Measurements from ENCODE around the gene ANKRD13D. TPM values are rescaled to one million over a fixed set of nuclear protein-coding genes. Genes with fewer than 3 reads are reported as not detected.

Gene ANKRD13D
- polyA plus RNA-seq, 2 donors = 36.8 to 87.3 TPM

DNA sequence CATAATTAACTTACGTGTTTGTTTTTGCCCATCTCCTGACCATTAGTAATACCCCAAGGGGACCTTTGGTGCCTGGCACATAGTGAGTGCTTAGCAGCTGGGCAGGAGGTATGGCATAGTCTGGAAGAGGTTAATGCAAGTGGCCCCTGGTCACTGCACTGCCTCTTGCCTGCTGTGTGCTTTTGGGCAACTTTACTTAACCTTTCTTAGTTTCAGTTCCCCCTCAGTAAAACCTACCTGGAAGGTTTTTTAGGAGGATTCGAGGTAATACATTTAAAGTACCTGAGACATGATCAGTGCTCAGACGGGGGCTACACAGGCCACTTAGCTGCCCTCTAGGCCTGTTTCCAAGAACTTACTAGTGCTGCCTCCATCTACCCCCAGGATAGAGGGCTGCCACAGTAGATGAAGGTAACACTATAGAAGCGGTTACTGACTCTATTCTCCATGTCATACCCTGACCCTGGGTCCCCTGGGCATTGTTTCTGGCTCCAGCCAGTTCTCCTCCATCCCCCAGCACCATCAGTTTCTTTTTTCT is 60.9 kb downstream of the ANKRD13D start:
- H3K27ac ChIP-seq (ENCODE audit: low read depth in 2 of 2, low read length in 1 of 2) = no peak overlapping the region
- H3K27me3 ChIP-seq (ENCODE audit: control insufficient read depth in 1 of 2, insufficient read depth in 2 of 2, low read length in 2 of 2) = no peaks in the 10 kb centered on the region
- 85 to 89% methylated on average over 4 of the region's 4 CpGs for WGBS, 2 donors
- no peak overlapping the region for H3K4me3 ChIP-seq (ENCODE audit: low read depth in 1 of 2, low read length in 2 of 2)
- peaks cover 0 to 15% of the 10 kb centered on the region in 2 donors for H3K4me1 ChIP-seq (ENCODE audit: control insufficient read depth in 2 of 2, insufficient read depth in 2 of 2, low read length in 1 of 2)
- H3K36me3 ChIP-seq (ENCODE audit: control insufficient read depth in 2 of 2, insufficient read depth in 2 of 2, low read length in 1 of 2) = peaks cover 0 to 3% of the 10 kb centered on the region in 2 donors
- no peaks in the 10 kb centered on the region for H3K9me3 ChIP-seq (ENCODE audit: control insufficient read depth in 2 of 2, insufficient read depth in 1 of 2, low read depth in 1 of 2, low read length in 1 of 2)

DNA sequence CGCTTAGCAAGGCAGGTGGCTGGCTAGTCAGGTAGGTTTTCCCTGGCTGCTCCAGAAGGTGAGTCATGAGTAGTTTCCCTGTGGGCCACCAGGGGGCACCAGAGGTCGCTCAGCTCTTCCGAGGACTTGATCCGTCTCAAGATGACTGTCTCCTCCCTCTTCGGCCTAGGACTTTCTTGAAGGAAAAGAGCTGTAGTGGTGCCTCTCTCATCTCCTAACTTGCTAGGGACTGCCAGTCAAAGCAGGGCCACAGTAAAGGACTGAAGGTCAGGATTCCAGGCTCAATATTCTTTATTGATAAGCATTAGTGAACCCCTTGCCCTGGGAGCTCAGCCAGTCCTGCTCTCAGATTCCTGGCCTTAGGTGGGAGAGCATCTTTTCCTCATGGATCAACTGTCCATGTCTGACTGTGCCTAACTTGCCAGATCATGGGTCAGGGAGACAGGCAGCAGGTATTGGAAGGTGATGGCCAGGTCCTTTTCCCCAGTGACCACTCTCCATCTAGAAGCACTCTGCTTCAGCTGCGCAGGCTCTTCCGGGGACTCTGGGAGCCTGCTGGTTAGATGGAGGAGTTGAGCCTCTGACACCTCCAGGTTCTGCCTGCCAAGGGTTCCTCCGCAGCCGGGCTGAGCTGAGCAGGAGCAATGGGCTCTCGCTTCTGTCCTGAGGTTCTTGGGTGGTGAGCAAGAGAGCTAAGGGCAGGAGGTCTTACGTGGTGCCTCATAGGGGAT is 62.3 kb downstream of the ANKRD13D start:
- Histone ChIP-seq H3K4me1 (ENCODE audit: control insufficient read depth in 2 of 2, insufficient read depth in 2 of 2, low read length in 1 of 2) (peaks cover under 1 to 29% of the 10 kb centered on the region in 2 donors), H3K4me3 (ENCODE audit: low read depth in 1 of 2, low read length in 2 of 2) (no peak overlapping the region)

More for the DNA sequence above, 62.3 kb downstream of the ANKRD13D start:
- Histone ChIP-seq H3K27ac (ENCODE audit: low read depth in 2 of 2, low read length in 1 of 2) (peak overlapping the region; percentile 66 to 87), H3K36me3 (ENCODE audit: control insufficient read depth in 2 of 2, insufficient read depth in 2 of 2, low read length in 1 of 2) (peaks cover 0 to 3% of the 10 kb centered on the region in 2 donors), H3K9me3 (ENCODE audit: control insufficient read depth in 2 of 2, insufficient read depth in 1 of 2, low read depth in 1 of 2, low read length in 1 of 2) (no peaks in the 10 kb centered on the region), H3K27me3 (ENCODE audit: control insufficient read depth in 1 of 2, insufficient read depth in 2 of 2, low read length in 2 of 2) (no peaks in the 10 kb centered on the region)
- 51 to 52% methylated on average over 11 of the region's 11 CpGs for WGBS, 2 donors

Other genes starting within 250 kb of the ANKRD13D start
- gene RHOD, start 232.5 kb upstream of the ANKRD13D start, polyA plus RNA-seq = 100 to 1,000 TPM; 194 to 213 TPM
- gene KDM2A, start 170.0 kb upstream of the ANKRD13D start, polyA plus RNA-seq = 10 to 100 TPM; 36.8 to 54.9 TPM
- gene GRK2, start 22.8 kb upstream of the ANKRD13D start, polyA plus RNA-seq = 10 to 100 TPM; 62.4 to 74.2 TPM
- gene SSH3, start 14.2 kb downstream of the ANKRD13D start, polyA plus RNA-seq = 10 to 100 TPM; 38.6 to 55.6 TPM
- 100 to 1,000 TPM; 112 to 114 TPM for gene POLD4, start 64.2 kb downstream of the ANKRD13D start, polyA plus RNA-seq
- gene CLCF1, start 84.3 kb downstream of the ANKRD13D start, polyA plus RNA-seq = 1 to 10 TPM; 1.4 to 2.2 TPM
- gene RAD9A, start 102.7 kb downstream of the ANKRD13D start, polyA plus RNA-seq = 10 to 100 TPM; 17.5 to 26.2 TPM
- 100 to 1,000 TPM; 105 to 149 TPM for gene PPP1CA, start 112.6 kb downstream of the ANKRD13D start, polyA plus RNA-seq
- 1 to 10 TPM; 3.9 to 6.2 TPM for gene TBC1D10C, start 114.8 kb downstream of the ANKRD13D start, polyA plus RNA-seq
- gene CARNS1, start 126.4 kb downstream of the ANKRD13D start, polyA plus RNA-seq = under 1 TPM; 0.21 to 0.29 TPM
- 10 to 100 TPM; 79.6 to 85.9 TPM for gene RPS6KB2, start 139.2 kb downstream of the ANKRD13D start, polyA plus RNA-seq
- gene PTPRCAP, start 148.4 kb downstream of the ANKRD13D start, polyA plus RNA-seq = 1 to 10 TPM; 6.2 to 6.5 TPM
- 100 to 1,000 TPM in 1 of 2 donors, 10 to 100 TPM in 1; 70.7 to 114 TPM for gene CORO1B, start 154.2 kb downstream of the ANKRD13D start, polyA plus RNA-seq
- gene GPR152, start 163.4 kb downstream of the ANKRD13D start, polyA plus RNA-seq = not detected
- gene CABP4, start 166.1 kb downstream of the ANKRD13D start, polyA plus RNA-seq = under 1 TPM; 0.14 to 0.39 TPM
- 100 to 1,000 TPM; 154 to 160 TPM for gene TMEM134, start 179.9 kb downstream of the ANKRD13D start, polyA plus RNA-seq
- 10 to 100 TPM; 34.1 to 41.5 TPM for gene AIP, start 193.7 kb downstream of the ANKRD13D start, polyA plus RNA-seq
- 10 to 100 TPM; 18.2 to 29.3 TPM for gene PITPNM1, start 216.1 kb downstream of the ANKRD13D start, polyA plus RNA-seq
- gene CDK2AP2, start 218.9 kb downstream of the ANKRD13D start, polyA plus RNA-seq = 10 to 100 TPM; 49.4 to 52.2 TPM
- gene CABP2, start 234.1 kb downstream of the ANKRD13D start, polyA plus RNA-seq = not detected